Stimulated activated CD4-positive, alpha-beta T cell treated with anti-CD3 and anti-CD28 coated beads, Interleukin-12 subunit alpha, Interleukin-12 subunit beta, amount 100 ng/mL, for 24 hours (primary cell): Measurements from ENCODE around the gene OR5A2.
"Not testable (repeated sequence)": the region's sequence is repeated elsewhere in the genome, so short reads cannot be mapped to it uniquely, and the experiment has no call there.

Source experiments
- DNase-seq, 2 experiments: peaks; one replicate each; pipeline ENCODE4 v3.0.0-alpha.2; 2020; ENCODE audit warnings: low read depth in 2 of 2

Gene OR5A2

GRCh38 chr11:59380263-59381059 lies 45.8 kb downstream of the OR5A2 start:
- no peak for DNase-seq

GRCh38 chr11:59372324-59372723 lies 53.9 kb downstream of the OR5A2 start:
- DNase-seq: not testable (repeated sequence)

- no peak for DNase-seq
These were observed 57.8 kb downstream of the OR5A2 start for GRCh38 chr11:59368238-59369022.
